Activated CD4-positive, alpha-beta memory T cell treated with anti-CD3 and anti-CD28 coated beads for 36 hours (primary cell): ENCODE measurements around the gene POU6F2. TPM values are rescaled to one million over a fixed set of nuclear protein-coding genes. Genes with fewer than 3 reads are reported as not detected.

ENCODE experiments used
- CTCF ChIA-PET: fragments of 350-600 bp; sonication (Branson Sonifier 250); formaldehyde crosslinking; loops from one replicate; lab custom pipeline; 2021; ENCODE audit warnings: antibody characterized with exemption, inconsistent platforms; lab: Charles Lee
- POLR2A ChIA-PET: fragments of 350-600 bp; sonication (Branson Sonifier 250); formaldehyde crosslinking; loops from one replicate; lab custom pipeline; 2021; ENCODE audit warnings: antibody characterized with exemption; lab: Charles Lee
- DNase-seq: peaks from one replicate; pipeline ENCODE4 v3.0.0-alpha.2; 2020
- H3K27ac Mint-ChIP-seq: one replicate; pipeline ENCODE4 v1.8.0; 2021; ENCODE audit warnings: mixed read lengths
- H3K27me3 Mint-ChIP-seq: one replicate; pipeline ENCODE4 v1.8.0; 2021; ENCODE audit warnings: mixed read lengths
- H3K36me3 Mint-ChIP-seq: one replicate; pipeline ENCODE4 v1.8.0; 2021; ENCODE audit warnings: mixed read lengths
- H3K4me1 Mint-ChIP-seq: one replicate; pipeline ENCODE4 v1.8.0; 2021; ENCODE audit warnings: low read depth, mixed read lengths
- H3K4me3 Mint-ChIP-seq: one replicate; pipeline ENCODE4 v1.8.0; 2021; ENCODE audit warnings: mild to moderate bottlenecking, mixed read lengths
- H3K9me3 Mint-ChIP-seq: one replicate; pipeline ENCODE4 v1.8.0; 2021; ENCODE audit warnings: mixed read lengths
- intact Hi-C: fragments of 100-400 bp; cut with micrococcal nuclease; formaldehyde crosslinking; loops from one replicate; pipeline ENCODE4 v1.15.1; 2023
- total RNA-seq, 2 experiments: library from RNA; stranded (reverse); gene quantifications; one replicate each; pipeline ENCODE4 v1.2.3, GENCODE V29; 2021

The POU6F2 gene
- total RNA-seq, 2 experiments from 2014 or later = not detected

DNA sequence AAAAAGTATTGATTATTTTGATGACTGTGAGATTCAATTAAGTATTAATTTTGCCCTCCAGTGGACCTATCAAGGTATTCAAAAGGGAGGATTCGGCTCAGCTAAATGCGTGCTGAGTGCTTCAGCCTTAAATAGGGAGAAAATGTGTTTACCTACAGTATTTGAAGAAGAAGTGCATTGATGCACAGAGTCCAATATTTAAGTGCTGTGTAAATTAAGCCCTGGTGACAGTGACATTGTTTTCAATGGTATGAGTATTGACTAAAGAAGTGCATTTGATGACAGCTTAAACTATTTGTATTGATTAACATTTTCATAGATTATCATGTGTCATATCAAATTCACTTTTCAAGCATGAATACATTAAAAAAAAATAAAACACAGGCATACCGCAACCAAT, 106.6 kb downstream of the POU6F2 start:
- Mint-ChIP-seq H3K4me1 (no peaks in the 10 kb centered on the region), H3K9me3 (no peaks in the 10 kb centered on the region), H3K4me3 (no peak overlapping the region), H3K36me3 (no peaks in the 10 kb centered on the region), H3K27me3 (no peaks in the 10 kb centered on the region), H3K27ac (no peak overlapping the region)
- ChIA-PET POLR2A (no interaction called here), CTCF (interaction anchor here (0.7 to 1.5 kb wide), 2 partner anchors 8 to 21 kb away, joined by 3 read pairs; no protein-coding TSS in a partner anchor)
- DNase-seq = no peak
- intact Hi-C loops = no loop called here

GRCh38 chr7:39085189-39085588, 107.5 kb downstream of the POU6F2 start:
- no peak for DNase-seq
- POLR2A ChIA-PET = no interaction called here
- Mint-ChIP-seq H3K4me1 (no peaks in the 10 kb centered on the region), H3K27ac (no peak overlapping the region), H3K9me3 (no peaks in the 10 kb centered on the region), H3K27me3 (no peaks in the 10 kb centered on the region), H3K4me3 (no peak overlapping the region), H3K36me3 (no peaks in the 10 kb centered on the region)
- intact Hi-C loops = no loop called here
- CTCF ChIA-PET = interaction anchor here (0.7 kb wide), 1 partner anchor 9 kb away, joined by 3 read pairs; no protein-coding TSS in a partner anchor

- POLR2A ChIA-PET = no interaction called here
- no peaks in the 10 kb centered on the region for H3K9me3 Mint-ChIP-seq
- H3K27ac Mint-ChIP-seq = no peak overlapping the region
- no peak overlapping the region for H3K4me3 Mint-ChIP-seq
- CTCF ChIA-PET = no interaction called here
- no peaks in the 10 kb centered on the region for H3K27me3 Mint-ChIP-seq
- no peaks in the 10 kb centered on the region for H3K36me3 Mint-ChIP-seq
- no peaks in the 10 kb centered on the region for H3K4me1 Mint-ChIP-seq
- no peak for DNase-seq
- intact Hi-C loops = no loop called here
Observed at GRCh38 chr7:39085590-39086049, 107.9 kb downstream of the POU6F2 start.

DNA sequence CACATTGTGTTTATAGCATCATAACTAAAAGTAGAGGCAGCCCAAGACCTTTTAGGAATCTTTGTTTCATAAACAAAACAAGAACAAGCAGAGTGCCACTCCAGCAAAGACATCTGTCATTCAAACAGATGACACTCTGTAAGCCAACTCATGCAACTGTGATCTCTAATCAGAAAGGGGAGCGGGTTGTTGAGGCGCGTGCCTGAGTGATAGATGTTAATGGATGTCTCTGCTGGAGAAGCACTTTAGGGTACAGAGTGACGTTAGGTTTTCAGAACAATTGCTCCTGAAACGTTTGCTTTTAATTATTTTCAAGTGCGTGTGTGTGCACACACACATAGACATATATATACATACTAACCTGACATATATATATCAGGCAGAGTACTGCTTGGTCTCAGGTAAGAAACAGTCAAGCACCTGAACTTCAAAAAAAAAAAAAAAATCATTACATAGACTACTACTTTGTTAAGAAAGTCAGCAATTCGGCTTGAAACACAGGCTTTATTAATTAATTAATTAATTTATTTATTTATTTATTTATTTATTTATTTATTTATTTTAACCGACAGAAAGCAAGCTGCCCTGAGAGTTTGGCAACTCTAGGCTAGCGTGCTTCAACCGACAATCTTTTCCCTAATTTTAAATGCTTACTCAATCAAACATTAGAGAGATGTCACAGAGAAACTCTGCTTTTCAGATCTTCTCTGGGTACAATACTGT, 109.1 kb downstream of the POU6F2 start:
- Mint-ChIP-seq H3K27me3 (no peaks in the 10 kb centered on the region), H3K27ac (no peak overlapping the region), H3K36me3 (no peaks in the 10 kb centered on the region), H3K9me3 (no peaks in the 10 kb centered on the region), H3K4me3 (no peak overlapping the region), H3K4me1 (no peaks in the 10 kb centered on the region)
- POLR2A ChIA-PET = no interaction called here
- DNase-seq = no peak
- intact Hi-C loops = no loop called here
- CTCF ChIA-PET = interaction anchor here (0.7 kb wide), 1 partner anchor 117 kb away, joined by 4 read pairs; no protein-coding TSS in a partner anchor

- no peaks in the 10 kb centered on the region for H3K36me3 Mint-ChIP-seq
- H3K9me3 Mint-ChIP-seq = no peaks in the 10 kb centered on the region
- H3K27me3 Mint-ChIP-seq = no peaks in the 10 kb centered on the region
- no peak overlapping the region for H3K27ac Mint-ChIP-seq
- DNase-seq = no peak
- H3K4me3 Mint-ChIP-seq = no peak overlapping the region
- H3K4me1 Mint-ChIP-seq = no peaks in the 10 kb centered on the region
- CTCF ChIA-PET = no interaction called here
- POLR2A ChIA-PET = no interaction called here
- intact Hi-C loops = no loop called here
Observed at GRCh38 chr7:39088730-39089593, 111.3 kb downstream of the POU6F2 start.

- intact Hi-C loops = no loop called here
- DNase-seq = no peak
- no peaks in the 10 kb centered on the region for H3K4me1 Mint-ChIP-seq
- CTCF ChIA-PET = no interaction called here
- no peak overlapping the region for H3K27ac Mint-ChIP-seq
- H3K9me3 Mint-ChIP-seq = no peaks in the 10 kb centered on the region
- H3K27me3 Mint-ChIP-seq = no peaks in the 10 kb centered on the region
- POLR2A ChIA-PET = no interaction called here
- no peaks in the 10 kb centered on the region for H3K36me3 Mint-ChIP-seq
- no peak overlapping the region for H3K4me3 Mint-ChIP-seq
Observed at GRCh38 chr7:39091145-39091544, 113.4 kb downstream of the POU6F2 start.

DNA sequence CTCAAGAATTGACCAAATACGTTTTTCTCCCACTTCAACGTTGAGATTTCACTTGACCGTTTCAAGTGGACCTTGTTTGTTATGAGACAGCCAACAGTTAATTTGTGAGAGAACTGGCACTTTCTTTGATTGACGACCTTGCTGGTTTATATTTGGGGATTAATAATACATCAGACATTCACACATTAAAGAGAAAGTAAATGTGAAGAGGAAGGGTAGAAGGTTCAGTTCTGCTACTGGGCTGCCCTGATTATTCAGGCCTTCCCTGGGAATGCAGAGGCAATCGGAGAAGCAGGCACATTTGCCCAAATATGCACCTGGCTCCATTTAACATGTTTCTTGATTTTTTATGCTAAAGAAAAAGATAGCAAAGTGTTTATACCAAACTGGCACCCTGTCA, 114.1 kb downstream of the POU6F2 start:
- Mint-ChIP-seq H3K27me3 (no peaks in the 10 kb centered on the region), H3K4me1 (no peaks in the 10 kb centered on the region), H3K36me3 (no peaks in the 10 kb centered on the region), H3K4me3 (no peak overlapping the region), H3K9me3 (no peaks in the 10 kb centered on the region), H3K27ac (no peak overlapping the region)
- intact Hi-C loops = no loop called here
- no peak for DNase-seq
- POLR2A ChIA-PET = no interaction called here
- CTCF ChIA-PET = no interaction called here

GRCh38 chr7:39094731-39095130, 117.0 kb downstream of the POU6F2 start:
- ChIA-PET CTCF (no interaction called here), POLR2A (no interaction called here)
- H3K36me3 Mint-ChIP-seq = no peaks in the 10 kb centered on the region
- no peaks in the 10 kb centered on the region for H3K4me1 Mint-ChIP-seq
- intact Hi-C loops = no loop called here
- H3K4me3 Mint-ChIP-seq = no peak overlapping the region
- no peaks in the 10 kb centered on the region for H3K9me3 Mint-ChIP-seq
- no peak overlapping the region for H3K27ac Mint-ChIP-seq
- no peak for DNase-seq
- H3K27me3 Mint-ChIP-seq = no peaks in the 10 kb centered on the region

- H3K4me3 Mint-ChIP-seq = no peak overlapping the region
- no peaks in the 10 kb centered on the region for H3K4me1 Mint-ChIP-seq
- CTCF ChIA-PET = no interaction called here
- H3K27ac Mint-ChIP-seq = no peak overlapping the region
- intact Hi-C loops = no loop called here
- no peaks in the 10 kb centered on the region for H3K27me3 Mint-ChIP-seq
- POLR2A ChIA-PET = no interaction called here
- no peak for DNase-seq
- no peaks in the 10 kb centered on the region for H3K9me3 Mint-ChIP-seq
- H3K36me3 Mint-ChIP-seq = no peaks in the 10 kb centered on the region
Observed at GRCh38 chr7:39095875-39096619, 118.3 kb downstream of the POU6F2 start.

DNA sequence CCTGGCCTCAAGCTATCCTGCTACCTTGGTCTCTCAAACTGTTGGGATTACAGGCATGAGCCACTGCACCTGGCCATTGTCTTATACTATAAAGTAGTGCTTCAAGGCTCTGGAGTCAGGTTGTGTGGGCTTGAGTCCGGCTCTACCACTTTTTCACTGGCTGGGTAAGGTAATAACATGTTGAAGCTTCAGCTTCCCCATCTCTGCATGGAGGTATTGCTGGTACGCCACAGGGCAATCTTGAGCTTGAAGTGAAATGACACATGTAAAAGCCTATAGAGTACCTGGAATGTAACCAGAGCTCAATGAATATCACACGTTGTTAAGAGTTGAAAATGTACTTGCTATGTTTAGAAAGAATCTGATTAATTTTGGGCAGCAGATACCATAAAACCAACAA, 120.8 kb downstream of the POU6F2 start:
- ChIA-PET POLR2A (no interaction called here), CTCF (no interaction called here)
- H3K36me3 Mint-ChIP-seq = no peaks in the 10 kb centered on the region
- H3K4me3 Mint-ChIP-seq = no peak overlapping the region
- no peaks in the 10 kb centered on the region for H3K4me1 Mint-ChIP-seq
- intact Hi-C loops = no loop called here
- H3K27me3 Mint-ChIP-seq = no peaks in the 10 kb centered on the region
- H3K9me3 Mint-ChIP-seq = no peaks in the 10 kb centered on the region
- no peak overlapping the region for H3K27ac Mint-ChIP-seq
- DNase-seq = no peak

DNA sequence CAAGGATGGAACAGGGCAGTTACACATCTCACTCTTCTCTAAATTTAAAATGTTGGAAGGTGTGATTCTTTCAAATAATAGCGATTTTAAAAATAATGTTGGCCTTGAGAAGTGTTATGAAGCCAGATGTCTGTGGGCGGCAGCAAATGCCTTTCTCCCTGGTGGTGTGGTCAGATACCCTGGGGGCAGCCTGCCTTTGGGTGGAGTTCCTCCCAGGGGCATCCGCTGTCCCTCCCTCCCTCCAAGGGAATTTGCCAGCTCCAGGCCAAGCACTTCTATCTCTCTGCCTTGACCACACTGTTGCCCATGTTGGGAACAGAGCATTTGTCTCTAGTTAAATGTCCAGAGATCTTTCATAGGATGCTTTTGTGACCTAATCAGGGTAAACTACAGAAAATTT, 121.4 kb downstream of the POU6F2 start:
- CTCF ChIA-PET = no interaction called here
- Mint-ChIP-seq H3K9me3 (no peaks in the 10 kb centered on the region), H3K4me1 (no peaks in the 10 kb centered on the region), H3K4me3 (no peak overlapping the region), H3K27ac (no peak overlapping the region), H3K36me3 (no peaks in the 10 kb centered on the region), H3K27me3 (no peaks in the 10 kb centered on the region)
- POLR2A ChIA-PET = no interaction called here
- intact Hi-C loops = no loop called here
- no peak for DNase-seq

GRCh38 chr7:39100270-39100669, 122.6 kb downstream of the POU6F2 start:
- Mint-ChIP-seq H3K4me3 (no peak overlapping the region), H3K27ac (no peak overlapping the region), H3K9me3 (no peaks in the 10 kb centered on the region), H3K36me3 (no peaks in the 10 kb centered on the region), H3K27me3 (no peaks in the 10 kb centered on the region), H3K4me1 (no peaks in the 10 kb centered on the region)
- no peak for DNase-seq
- intact Hi-C loops = no loop called here
- CTCF ChIA-PET = no interaction called here
- POLR2A ChIA-PET = no interaction called here
